Left lung (tissue), 10 donors: ENCODE results near the gene PRPF4. TPM values are rescaled to one million over a fixed set of nuclear protein-coding genes. Genes with fewer than 3 reads are reported as not detected.
"Not testable (repeated sequence)": the region's sequence is repeated elsewhere in the genome, so short reads cannot be mapped to it uniquely, and the experiment has no call there.

Experiments
- ATAC-seq: fragments of 200-7000 bp; cut with Tn5 transposase; one replicate; pipeline ENCODE4 v1.9.1; 2020; ENCODE audit warnings: moderate library complexity
- DNase-seq, 4 donors: peaks; one replicate each; pipeline ENCODE4 v3.0.0-alpha.2; 2013 to 2020
- H3K27ac ChIP-seq, 2 donors: fragments of 200-600 bp; sonication (generic) in 1 of 2; one replicate each; pipeline versions ENCODE4 v1.5.0 to v1.8.0; 2020 to 2021
- H3K27me3 ChIP-seq, 2 donors: fragments of 200-600 bp; sonication (generic) in 1 of 2; one replicate each; pipeline versions ENCODE4 v1.5.0 to v1.8.0; 2020 to 2021
- H3K36me3 ChIP-seq, 2 donors: fragments of 200-600 bp; sonication (generic) in 1 of 2; one replicate each; pipeline versions ENCODE4 v1.5.0 to v1.8.0; 2020 to 2021
- H3K4me1 ChIP-seq, 2 donors: fragments of 200-600 bp; one replicate each; pipeline ENCODE4 v1.8.0; 2021
- H3K4me3 ChIP-seq, 2 donors: fragments of 200-600 bp; sonication (generic) in 1 of 2; one replicate each; pipeline versions ENCODE4 v1.5.0 to v1.8.0; 2020 to 2021; ENCODE audit warnings: mild to moderate bottlenecking in 1 of 2
- H3K9me3 ChIP-seq, 2 donors: fragments of 200-600 bp; sonication (generic) in 1 of 2; one replicate each; pipeline versions ENCODE4 v1.5.0 to v1.8.0; 2020 to 2021
- intact Hi-C, 2 donors: fragments of 100-400 bp; cut with DNase I; formaldehyde crosslinking; loops; one replicate each; pipeline versions ENCODE4 v1.11.2 to v1.14.2; 2022
- polyA plus RNA-seq, 6 donors: library from polyadenylated mRNA; unstranded; fragments of 120-200 nt; gene quantifications; one replicate each; pipeline ENCODE4 v1.2.1, GENCODE V29; 2013; ENCODE audit not compliant: insufficient read length in 6 of 6
- total RNA-seq, 2 donors: library from RNA; stranded (reverse); fragmentation: NEBNext Ultra II Directional; extraction: Animal tissue kit (Norgen Biotek cat#: 25700); gene quantifications; one replicate each; pipeline ENCODE4 v1.2.1, GENCODE V29; 2021
- TF ChIP-seq, protein P1 (sequence below), 2 donors: fragments of 200-600 bp; sonication (generic) in 1 of 2; IDR thresholded peaks; one replicate each; pipeline versions ENCODE4 v1.5.0 to v1.8.0; 2021; ENCODE audit warnings: antibody characterized with exemption in 2 of 2
- donor health status: DM: no; HTN: yes; CAD: no.
- donor health status: DM: no; HTN: no; CAD: no.

Gene PRPF4
- total and polyA plus RNA-seq, 8 donors, result 16.6 to 34.0 (median 29.5) TPM

DNA sequence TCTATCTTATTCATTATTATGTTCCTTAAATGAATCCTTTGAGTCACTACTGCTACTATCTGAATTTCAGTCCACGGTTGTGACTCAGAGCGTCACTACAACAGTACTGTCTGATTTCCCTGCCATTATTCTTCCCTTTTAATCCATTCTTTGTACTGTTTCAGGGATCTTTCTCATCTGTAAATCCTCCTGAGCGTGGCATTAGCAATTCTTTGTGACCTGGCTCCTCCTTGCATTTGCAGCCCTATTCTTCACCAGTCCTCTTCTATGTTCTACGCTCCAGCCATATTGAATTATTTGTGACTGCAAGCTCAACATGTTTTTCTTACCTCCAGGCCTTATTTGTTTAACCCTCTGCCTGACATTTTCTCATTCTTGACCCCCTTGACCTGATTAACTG lies 5.9 kb downstream of the PRPF4 start:
- Histone ChIP-seq H3K27ac (no peak overlapping the region), H3K27me3 (no peaks in the 10 kb centered on the region), H3K36me3 (peaks cover 10 to 96% of the 10 kb centered on the region in 2 donors), H3K4me3 (no peak overlapping the region), H3K9me3 (no peaks in the 10 kb centered on the region), H3K4me1 (peaks cover 1 to 14% of the 10 kb centered on the region in 2 donors)
- TF ChIP-seq, protein P1, sequence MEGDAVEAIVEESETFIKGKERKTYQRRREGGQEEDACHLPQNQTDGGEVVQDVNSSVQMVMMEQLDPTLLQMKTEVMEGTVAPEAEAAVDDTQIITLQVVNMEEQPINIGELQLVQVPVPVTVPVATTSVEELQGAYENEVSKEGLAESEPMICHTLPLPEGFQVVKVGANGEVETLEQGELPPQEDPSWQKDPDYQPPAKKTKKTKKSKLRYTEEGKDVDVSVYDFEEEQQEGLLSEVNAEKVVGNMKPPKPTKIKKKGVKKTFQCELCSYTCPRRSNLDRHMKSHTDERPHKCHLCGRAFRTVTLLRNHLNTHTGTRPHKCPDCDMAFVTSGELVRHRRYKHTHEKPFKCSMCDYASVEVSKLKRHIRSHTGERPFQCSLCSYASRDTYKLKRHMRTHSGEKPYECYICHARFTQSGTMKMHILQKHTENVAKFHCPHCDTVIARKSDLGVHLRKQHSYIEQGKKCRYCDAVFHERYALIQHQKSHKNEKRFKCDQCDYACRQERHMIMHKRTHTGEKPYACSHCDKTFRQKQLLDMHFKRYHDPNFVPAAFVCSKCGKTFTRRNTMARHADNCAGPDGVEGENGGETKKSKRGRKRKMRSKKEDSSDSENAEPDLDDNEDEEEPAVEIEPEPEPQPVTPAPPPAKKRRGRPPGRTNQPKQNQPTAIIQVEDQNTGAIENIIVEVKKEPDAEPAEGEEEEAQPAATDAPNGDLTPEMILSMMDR (IDR thresholded peaks at IDR 0.05), result no peak
- ATAC-seq, result no peak
- intact Hi-C loops, result no loop called here
- DNase-seq, result no peak

DNA sequence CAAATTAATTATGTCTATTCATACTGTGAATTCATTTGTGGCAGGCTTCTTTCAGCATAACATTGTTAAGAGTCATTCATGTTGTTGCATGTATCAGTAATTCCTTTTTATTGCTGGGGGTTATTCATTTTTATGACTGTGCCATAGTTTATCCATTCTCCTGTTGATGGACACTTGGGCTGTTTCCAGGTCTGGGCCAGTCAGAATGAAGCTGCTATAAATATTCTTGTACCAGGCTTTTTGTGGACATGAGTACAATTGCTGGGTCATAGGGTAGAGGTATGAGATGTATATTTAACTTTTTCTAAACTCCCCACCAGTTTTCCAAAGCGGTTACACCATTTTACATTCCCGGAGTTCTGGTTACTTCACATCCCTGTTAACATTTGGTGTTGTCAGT lies 13.6 kb downstream of the PRPF4 start:
- ATAC-seq (no peak), DNase-seq (no peak)
- intact Hi-C loops, result no loop called here
- TF ChIP-seq, protein P1 (IDR thresholded peaks at IDR 0.05), result no peak
- Histone ChIP-seq H3K36me3 (peaks cover 10 to 96% of the 10 kb centered on the region in 2 donors), H3K4me3 (no peak overlapping the region), H3K4me1 (no peaks in the 10 kb centered on the region), H3K27ac (no peak overlapping the region), H3K27me3 (no peaks in the 10 kb centered on the region), H3K9me3 (no peaks in the 10 kb centered on the region)

DNA sequence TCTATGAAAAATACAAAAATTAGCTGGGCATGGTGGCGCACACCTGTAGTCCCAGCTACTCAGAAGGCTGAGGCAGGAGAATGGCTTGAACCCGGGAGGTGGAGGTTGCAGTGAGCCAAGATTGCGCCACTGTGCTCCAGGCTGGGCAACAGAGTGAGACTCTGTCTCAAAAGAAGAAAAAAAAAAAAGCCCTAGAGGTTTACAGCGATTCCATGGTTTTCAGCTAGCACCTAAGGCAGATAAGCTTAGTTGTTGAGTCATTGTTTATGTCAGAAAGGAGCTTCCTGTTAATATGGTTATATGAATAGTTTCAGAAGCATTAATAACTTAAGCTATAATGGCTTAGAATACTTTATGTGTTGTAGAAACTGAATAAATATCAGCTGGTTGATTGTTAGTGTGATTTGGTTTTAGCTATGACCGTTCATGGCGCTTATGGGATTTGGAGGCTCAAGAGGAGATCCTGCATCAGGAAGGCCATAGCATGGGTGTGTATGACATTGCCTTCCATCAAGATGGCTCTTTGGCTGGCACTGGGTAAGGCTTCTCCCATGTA lies 14.7 kb downstream of the PRPF4 start:
- no peak for ATAC-seq
- peaks cover 4 to 85% of the 10 kb centered on the region in 2 donors for H3K36me3 ChIP-seq
- intact Hi-C loops, result no loop called here

DNA sequence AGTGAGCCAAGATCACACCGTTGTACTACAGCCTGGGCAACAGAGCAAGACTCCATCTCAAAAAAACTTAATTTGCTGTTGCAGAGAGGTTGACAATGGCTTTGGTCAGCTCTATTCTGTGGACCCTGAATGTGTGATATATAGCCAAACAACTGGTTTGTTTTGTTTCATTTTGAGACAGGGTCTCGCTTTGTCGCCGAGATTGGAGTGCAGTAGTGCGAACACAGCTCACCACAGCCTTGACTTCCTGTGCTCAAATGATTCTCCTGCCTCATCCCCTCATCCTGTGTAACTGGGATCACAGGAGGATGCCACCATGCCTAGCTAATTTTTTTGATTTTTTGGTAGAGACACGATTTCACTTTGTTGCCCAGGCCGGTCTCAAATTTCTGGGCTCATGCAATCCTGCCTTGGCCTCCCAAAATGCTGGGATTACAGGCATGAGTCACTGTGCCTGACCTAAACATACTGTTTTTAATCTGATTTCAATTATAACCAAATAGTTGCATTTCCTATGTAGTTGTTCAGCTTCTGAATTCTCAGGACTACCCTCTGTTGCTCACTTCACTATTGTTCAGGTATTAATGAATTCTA lies 17.9 kb downstream of the PRPF4 start:
- peaks cover 0 to 53% of the 10 kb centered on the region in 2 donors for H3K36me3 ChIP-seq

More for the DNA sequence above, 14.7 kb downstream of the PRPF4 start:
- TF ChIP-seq, protein P1 (IDR thresholded peaks at IDR 0.05), result no peak
- Histone ChIP-seq H3K9me3 (no peaks in the 10 kb centered on the region), H3K4me1 (no peaks in the 10 kb centered on the region), H3K27ac (no peak overlapping the region), H3K4me3 (no peak overlapping the region), H3K27me3 (no peaks in the 10 kb centered on the region)
- DNase-seq, result no peak

DNA sequence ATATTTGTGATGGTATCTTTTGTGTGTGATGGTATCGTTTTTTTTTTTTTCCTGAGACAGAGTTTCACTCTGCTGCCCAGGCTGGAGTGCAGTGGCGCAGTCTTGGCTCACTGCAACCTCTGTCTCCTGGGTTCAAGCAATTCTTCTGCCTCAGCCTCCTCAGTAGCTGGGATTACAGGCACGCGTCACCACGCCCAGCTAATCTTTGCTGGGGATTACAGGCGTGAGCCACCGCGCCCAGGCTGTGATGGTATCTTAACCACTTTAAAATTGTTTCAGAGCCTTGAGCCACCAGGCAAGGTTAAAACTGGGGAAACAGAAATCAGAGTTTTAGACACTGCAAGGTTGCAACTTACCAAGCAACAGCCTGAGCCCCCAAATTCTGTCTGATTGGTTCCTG lies 20.8 kb downstream of the PRPF4 start:
- intact Hi-C loops, DNase-seq, H3K27ac ChIP-seq, H3K4me1 ChIP-seq, H3K9me3 ChIP-seq, H3K4me3 ChIP-seq, ATAC-seq, H3K27me3 ChIP-seq: not testable (repeated sequence)
- H3K36me3 ChIP-seq, result peaks cover 0 to 24% of the 10 kb centered on the region in 2 donors

More for the DNA sequence above, 17.9 kb downstream of the PRPF4 start:
- intact Hi-C loops, result no loop called here
- H3K4me3 ChIP-seq, result no peak overlapping the region
- H3K4me1 ChIP-seq, result no peaks in the 10 kb centered on the region
- no peak for DNase-seq
- TF ChIP-seq, protein P1 (IDR thresholded peaks at IDR 0.05), result no peak
- H3K9me3 ChIP-seq, result no peaks in the 10 kb centered on the region
- H3K27ac ChIP-seq, result no peak overlapping the region
- no peaks in the 10 kb centered on the region for H3K27me3 ChIP-seq
- no peak for ATAC-seq
